GM21528 (cell line): ENCODE measurements around the gene SI.
"Not testable (repeated sequence)": the region's sequence is repeated elsewhere in the genome, so short reads cannot be mapped to it uniquely, and the experiment has no call there.

Source experiments
- ATAC-seq: cut with Tn5 transposase; IDR thresholded peaks from one replicate; pipeline ENCODE4 v1.9.1; 2021; ENCODE audit warnings: mild to moderate bottlenecking, moderate library complexity; ENCODE audit not compliant: unreplicated experiment, low FRiP score

Gene SI

GRCh38 chr3:165078293-165078692 lies at the start of gene SI:
Gene SI (minus strand): TSS chr3:165078496. CDS start chr3:165076012, 2,484 bp downstream.
- ATAC-seq: no peak

- no peak for ATAC-seq
Measured at GRCh38 chr3:165125836-165126235, 47.5 kb upstream of the SI start.

- no peak for ATAC-seq
Measured at GRCh38 chr3:165111401-165111800, 33.1 kb upstream of the SI start.

GRCh38 chr3:165103616-165104015 lies 25.3 kb upstream of the SI start:
- ATAC-seq: no peak

- no peak for ATAC-seq
Measured at GRCh38 chr3:165082650-165083049, 4.4 kb upstream of the SI start.

- ATAC-seq: no peak
Measured at GRCh38 chr3:165081183-165081582, 2.9 kb upstream of the SI start.

GRCh38 chr3:165075695-165076094 lies 2.6 kb downstream of the SI start:
- no peak for ATAC-seq

GRCh38 chr3:165070682-165071081 lies 7.6 kb downstream of the SI start:
- ATAC-seq: no peak

GRCh38 chr3:165056510-165056909 lies 21.8 kb downstream of the SI start:
- ATAC-seq: no peak

GRCh38 chr3:165040186-165040585 lies 38.1 kb downstream of the SI start:
- ATAC-seq: no peak

- no peak for ATAC-seq
Measured at GRCh38 chr3:165011557-165011956, 66.7 kb downstream of the SI start.

GRCh38 chr3:164984947-164985346 lies 93.3 kb downstream of the SI start:
- no peak for ATAC-seq

GRCh38 chr3:164962610-164963009 lies 115.7 kb downstream of the SI start:
- no peak for ATAC-seq

GRCh38 chr3:164952966-164953365 lies 125.3 kb downstream of the SI start:
- ATAC-seq: no peak

GRCh38 chr3:164951403-164951802 lies 126.9 kb downstream of the SI start:
- not testable (repeated sequence) for ATAC-seq

- ATAC-seq: no peak
Measured at GRCh38 chr3:164940745-164941144, 137.6 kb downstream of the SI start.

- no peak for ATAC-seq
Measured at GRCh38 chr3:164929642-164930041, 148.7 kb downstream of the SI start.
